OCI-LY3 (cell line): ENCODE measurements around the gene PIWIL4.

ENCODE experiments used
- EZH2phosphoT487 ChIP-seq: fragments of 200-600 bp; shearing (Covaris generic); IDR thresholded peaks from 2 replicates; pipeline ENCODE4 v1.6.1; 2018; ENCODE audit warnings: antibody characterized with exemption, mixed run types, low read depth
- TF ChIP-seq, protein P1 (sequence below): fragments of 200-600, 300-600 bp; sonication (generic); IDR thresholded peaks from 2 replicates; pipeline ENCODE4 v1.5.1; 2014; ENCODE audit warnings: antibody characterized with exemption, low read length, low read depth

DNA sequence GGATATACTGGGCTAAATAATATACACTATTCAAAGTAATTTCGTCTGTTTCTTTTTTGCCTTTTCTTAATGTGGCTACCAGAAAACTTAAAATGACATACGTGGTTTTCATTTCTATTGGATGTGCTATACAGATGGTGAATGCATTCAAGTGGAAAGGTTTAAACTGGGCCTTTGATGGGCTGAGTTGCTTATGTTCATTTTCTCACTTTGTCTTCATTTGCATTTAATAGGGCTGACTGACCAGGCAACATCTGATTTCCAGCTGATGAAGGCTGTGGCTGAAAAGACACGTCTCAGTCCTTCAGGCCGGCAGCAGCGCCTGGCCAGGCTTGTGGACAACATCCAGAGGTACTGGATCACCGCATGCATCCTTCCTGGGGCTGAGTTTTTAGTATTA lies 27.9 kb downstream of the PIWIL4 start:
- TF ChIP-seq, protein P1, sequence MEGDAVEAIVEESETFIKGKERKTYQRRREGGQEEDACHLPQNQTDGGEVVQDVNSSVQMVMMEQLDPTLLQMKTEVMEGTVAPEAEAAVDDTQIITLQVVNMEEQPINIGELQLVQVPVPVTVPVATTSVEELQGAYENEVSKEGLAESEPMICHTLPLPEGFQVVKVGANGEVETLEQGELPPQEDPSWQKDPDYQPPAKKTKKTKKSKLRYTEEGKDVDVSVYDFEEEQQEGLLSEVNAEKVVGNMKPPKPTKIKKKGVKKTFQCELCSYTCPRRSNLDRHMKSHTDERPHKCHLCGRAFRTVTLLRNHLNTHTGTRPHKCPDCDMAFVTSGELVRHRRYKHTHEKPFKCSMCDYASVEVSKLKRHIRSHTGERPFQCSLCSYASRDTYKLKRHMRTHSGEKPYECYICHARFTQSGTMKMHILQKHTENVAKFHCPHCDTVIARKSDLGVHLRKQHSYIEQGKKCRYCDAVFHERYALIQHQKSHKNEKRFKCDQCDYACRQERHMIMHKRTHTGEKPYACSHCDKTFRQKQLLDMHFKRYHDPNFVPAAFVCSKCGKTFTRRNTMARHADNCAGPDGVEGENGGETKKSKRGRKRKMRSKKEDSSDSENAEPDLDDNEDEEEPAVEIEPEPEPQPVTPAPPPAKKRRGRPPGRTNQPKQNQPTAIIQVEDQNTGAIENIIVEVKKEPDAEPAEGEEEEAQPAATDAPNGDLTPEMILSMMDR: no peak
- TF ChIP-seq EZH2phosphoT487: no peak
